HG03469 (cell line): Measurements from ENCODE around the gene AGO1.
"Not testable (repeated sequence)": the region's sequence is repeated elsewhere in the genome, so short reads cannot be mapped to it uniquely, and the experiment has no call there.

Experiments
- ATAC-seq: cut with Tn5 transposase; IDR thresholded peaks from one replicate; pipeline ENCODE4 v1.9.1; 2021; ENCODE audit warnings: mild to moderate bottlenecking, moderate library complexity, moderate number of reproducible peaks; ENCODE audit not compliant: unreplicated experiment

Gene AGO1

DNA sequence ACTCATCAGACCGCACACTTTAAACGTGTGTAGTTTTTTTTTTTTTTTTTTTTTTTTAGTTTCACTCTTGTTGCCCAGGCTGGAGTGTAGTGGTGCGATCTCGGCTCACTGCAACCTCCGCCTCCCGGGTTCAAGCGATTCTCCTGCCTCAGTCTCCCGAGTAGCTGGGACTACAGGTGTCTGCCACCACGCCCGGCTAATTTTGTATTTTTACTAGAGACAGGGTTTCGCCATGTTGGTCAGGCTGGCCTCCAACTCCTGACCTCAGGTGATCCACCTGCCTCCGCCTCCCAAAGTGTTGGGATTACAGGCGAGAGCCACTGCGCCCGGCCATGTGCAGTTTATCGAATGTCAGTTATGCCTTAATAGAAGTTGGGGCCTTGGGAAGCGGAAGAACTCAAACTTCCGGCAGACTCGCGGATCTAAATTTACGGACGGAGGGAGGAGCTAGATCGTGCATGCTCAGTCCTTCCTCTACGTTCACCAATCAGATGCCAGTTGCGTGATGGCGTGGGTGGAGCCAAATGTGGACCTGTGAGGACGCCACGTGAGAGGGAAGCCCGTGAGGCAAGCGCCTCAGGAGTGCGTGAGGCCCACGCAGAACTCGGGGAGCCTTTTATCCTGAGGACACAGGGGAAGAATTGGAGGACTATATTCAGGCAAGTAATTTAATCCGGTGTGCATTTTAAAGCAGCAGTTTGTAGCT, 13.6 kb upstream of the AGO1 start:
- not testable (repeated sequence) for ATAC-seq

DNA sequence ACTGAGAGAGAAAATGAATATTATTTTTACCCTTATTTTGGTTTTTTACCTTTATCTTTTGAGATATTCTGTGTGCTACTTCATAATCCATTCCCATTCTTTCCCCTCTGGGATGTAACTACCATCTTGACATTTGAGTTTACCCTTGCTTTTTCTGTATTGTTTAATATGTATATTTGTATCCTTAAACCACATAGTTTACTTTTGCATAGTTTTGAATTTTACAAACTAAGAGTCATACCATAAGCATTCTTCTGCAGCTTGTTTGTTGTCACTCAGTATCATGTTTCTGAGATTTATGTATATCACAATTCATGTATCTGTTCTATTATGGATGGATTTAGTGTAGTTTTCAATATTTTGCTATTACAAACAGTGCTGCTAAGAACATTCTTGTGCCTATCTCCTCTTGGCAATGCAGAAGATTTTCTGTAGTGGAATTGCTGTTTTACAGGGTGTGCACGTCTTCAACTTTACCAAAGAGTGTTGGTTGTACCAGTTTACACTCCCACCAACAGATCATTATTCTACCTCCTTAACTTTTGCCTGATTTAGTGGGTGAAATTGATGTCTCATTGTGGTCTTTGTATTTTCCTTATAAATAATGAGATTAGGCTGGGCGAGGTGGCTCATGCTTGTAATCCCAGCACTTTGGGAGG, 12.2 kb upstream of the AGO1 start:
- ATAC-seq: no peak

GRCh38 chr1:35873243-35873750, 9.7 kb upstream of the AGO1 start:
- ATAC-seq: no peak

- not testable (repeated sequence) for ATAC-seq
These were observed 8.9 kb upstream of the AGO1 start for GRCh38 chr1:35874115-35874514.

DNA sequence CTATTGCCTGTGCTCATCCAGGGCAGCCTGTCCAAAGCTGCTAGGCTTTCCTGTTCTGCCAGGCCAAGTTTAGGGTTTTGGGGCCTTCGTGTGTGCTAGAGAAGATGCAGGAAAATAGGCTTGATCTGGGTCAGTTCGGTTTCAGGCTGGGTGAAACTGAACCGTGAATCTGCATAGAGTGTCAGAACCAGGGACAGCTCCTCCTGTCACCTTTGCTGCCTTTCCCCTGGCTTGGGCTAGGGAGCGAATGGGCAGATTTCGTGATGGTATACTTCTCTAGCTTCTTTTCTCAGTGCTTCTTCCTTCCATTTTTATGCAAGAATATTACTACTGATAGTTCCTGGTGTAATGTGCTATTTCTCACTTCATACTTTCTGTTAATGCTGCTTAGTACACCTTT, 6.0 kb upstream of the AGO1 start:
- ATAC-seq: no peak

- no peak for ATAC-seq
These were observed 1.1 kb upstream of the AGO1 start for GRCh38 chr1:35881850-35882273.

GRCh38 chr1:35882586-35882944, 444 bp upstream of the AGO1 start:
- ATAC-seq: no peak

GRCh38 chr1:35883635-35884101, 659 bp downstream of the AGO1 start:
- no peak for ATAC-seq

DNA sequence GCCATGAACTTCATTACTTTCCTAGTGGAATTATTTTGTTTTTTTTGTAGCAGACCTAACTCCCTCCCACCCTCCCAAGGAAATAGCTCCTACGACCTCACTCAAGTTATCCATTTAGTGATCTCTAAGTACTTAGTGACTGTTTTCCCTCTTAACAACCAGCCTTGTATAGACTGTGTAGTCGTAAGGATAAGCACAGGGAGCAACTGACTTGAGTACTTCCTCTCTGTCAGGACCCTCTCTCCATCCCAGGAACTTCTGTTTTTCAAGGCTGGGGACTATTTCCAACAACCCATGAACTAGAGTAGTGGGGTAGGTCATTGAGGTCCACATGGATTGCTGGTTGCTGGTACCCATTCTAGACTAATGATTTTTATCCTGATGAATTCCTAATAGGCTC, 1.9 kb downstream of the AGO1 start:
- no peak for ATAC-seq

- ATAC-seq: no peak
These were observed 3.1 kb downstream of the AGO1 start for GRCh38 chr1:35885961-35886558.

DNA sequence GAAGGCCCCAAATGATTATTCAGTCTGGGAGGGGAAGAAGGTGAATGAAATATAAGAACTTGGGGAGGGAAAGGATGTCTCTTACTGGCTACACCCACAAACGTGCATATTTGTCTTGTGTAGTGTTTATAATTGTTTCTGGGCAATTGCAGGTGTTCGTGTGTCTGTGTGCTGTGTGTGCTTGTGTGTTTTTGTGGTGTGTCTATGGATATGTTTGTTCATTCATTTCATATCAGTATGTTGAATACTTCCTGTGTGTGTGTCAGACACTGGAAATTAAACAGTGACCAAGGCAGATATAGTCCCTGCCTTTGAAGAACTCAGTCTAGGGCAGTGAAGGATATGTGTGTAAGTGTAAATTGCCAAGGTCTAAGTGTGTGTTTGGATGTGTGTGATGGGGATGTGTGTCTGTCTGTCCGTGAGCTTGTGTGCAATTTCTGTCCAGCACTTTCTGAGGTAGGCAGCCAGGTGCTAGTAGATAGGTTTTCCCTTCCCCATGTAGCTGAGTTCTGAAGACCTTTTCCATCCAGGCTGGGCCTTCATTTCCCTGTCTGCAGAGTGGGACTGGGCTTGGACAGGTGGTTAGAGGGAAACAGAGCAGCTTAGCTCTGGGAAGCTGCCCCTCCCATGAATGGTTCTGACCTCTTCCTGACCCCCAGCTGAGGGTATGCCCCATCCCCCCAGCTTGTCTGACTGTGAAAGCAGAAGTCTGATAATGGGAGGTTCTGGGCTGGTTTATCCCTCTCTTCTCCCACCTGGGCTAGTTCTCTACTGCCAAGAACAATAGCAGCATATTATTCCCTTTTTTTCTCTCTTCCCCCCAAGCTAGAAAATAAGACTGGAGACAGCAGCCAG, 3.8 kb downstream of the AGO1 start:
- ATAC-seq: no peak

DNA sequence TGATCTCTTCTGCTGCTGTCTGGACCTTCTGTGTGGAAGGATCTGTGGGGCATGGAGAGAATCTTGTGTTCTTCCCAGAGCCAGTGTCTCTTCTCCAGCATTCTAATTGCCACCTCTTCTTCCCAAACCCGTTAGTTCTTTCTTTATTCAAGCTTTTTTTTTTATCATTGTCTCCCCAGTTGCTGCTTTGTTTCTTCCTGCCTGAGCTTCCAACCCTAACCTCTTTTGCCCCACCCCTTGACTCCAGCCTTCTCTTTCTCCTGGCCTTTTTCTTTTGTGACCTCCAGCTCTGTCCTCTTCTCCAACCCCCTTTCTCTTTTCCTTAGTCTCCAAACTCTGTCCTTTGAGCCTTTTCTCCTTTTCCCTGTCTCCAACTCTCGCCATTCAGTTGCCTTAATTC, 4.5 kb downstream of the AGO1 start:
- ATAC-seq: no peak

DNA sequence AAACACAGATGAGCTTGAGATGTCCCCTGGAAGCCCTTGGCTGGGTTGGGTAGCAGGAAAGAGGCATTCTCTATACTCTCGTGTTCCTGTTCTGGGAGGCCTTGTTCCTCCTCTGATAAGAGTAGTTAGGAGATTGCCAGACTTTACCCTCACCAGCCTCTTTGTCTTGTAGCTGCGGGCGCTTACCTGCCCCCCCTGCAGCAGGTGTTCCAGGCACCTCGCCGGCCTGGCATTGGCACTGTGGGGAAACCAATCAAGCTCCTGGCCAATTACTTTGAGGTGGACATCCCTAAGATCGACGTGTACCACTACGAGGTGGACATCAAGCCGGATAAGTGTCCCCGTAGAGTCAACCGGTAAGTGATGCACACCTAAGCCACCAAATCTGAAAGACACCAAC, 5.2 kb downstream of the AGO1 start:
- ATAC-seq: no peak

GRCh38 chr1:35888981-35889380, 6.0 kb downstream of the AGO1 start:
- not testable (repeated sequence) for ATAC-seq

GRCh38 chr1:35893051-35893879, 10.3 kb downstream of the AGO1 start:
- ATAC-seq: no peak

GRCh38 chr1:35894183-35894582, 11.2 kb downstream of the AGO1 start:
- ATAC-seq: peak; percentile 53

GRCh38 chr1:35894656-35895055, 11.6 kb downstream of the AGO1 start:
- no peak for ATAC-seq

DNA sequence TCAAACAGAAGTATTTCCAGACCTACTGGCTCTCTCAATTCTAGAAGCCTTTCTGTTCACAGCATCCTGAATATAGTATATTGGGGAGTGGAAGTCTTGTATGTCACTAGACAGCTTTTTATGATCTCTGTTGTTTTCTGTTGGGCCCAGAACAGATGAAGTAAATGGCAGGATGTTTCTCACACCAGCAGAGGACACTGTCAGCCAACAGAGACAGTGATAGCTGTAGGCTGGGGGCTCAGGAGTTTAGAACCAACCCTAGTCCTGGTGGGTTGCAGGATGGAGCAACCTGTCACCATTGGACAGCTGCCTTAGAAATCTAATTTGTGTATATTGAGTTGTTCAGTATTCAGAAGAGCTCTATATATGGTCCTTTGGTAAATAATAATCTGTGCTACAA, 16.9 kb downstream of the AGO1 start:
- no peak for ATAC-seq

DNA sequence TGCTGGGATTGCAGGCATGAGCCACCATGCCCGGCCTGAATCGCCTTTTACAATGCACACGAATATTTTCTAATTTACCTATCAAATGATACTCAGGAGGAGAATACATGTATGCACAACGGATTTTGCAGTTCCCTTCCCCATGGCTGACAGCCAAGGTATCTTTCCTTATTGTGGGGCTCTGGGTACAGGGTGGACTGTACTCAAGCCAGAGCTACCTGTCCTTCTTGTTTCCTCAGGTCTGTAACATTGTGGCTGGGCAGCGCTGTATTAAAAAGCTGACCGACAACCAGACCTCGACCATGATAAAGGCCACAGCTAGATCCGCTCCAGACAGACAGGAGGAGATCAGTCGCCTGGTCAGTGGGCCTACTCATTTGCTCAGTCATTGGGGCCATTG, 18.2 kb downstream of the AGO1 start:
- ATAC-seq: no peak

DNA sequence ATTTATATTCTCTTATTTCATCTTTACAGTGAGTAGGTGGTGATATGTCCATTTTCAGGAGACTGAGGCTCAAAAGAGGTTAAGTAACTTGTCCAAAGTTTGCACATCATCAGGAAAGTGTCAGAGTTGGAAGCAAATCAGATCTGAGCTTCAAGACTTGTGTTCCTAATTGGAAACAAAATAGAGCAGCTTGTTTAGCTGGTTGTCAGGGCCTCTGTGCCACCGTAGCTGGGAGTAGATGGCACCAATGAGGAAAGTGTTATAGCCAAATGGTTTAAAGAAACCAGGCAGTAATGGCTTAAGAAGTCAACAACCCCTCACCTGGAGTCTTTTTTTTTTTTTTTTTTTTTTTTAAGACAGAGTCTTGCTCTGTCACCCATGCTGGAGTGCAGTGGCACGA, 19.7 kb downstream of the AGO1 start:
- no peak for ATAC-seq
